OCI-LY7 (cell line): ENCODE results near the gene ACAP3. TPM values are rescaled to one million over a fixed set of nuclear protein-coding genes. Genes with fewer than 3 reads are reported as not detected.
A peak's percentile ranks its signal among the peaks of the same experiment; 100 is the strongest.

Source experiments
- BruUV-seq: library from RNA; stranded (reverse); fragments of 400-500 nt; replicated peaks from 2 replicates; lab custom pipeline; 2021; lab: Mats Ljungman, UMichigan
- CTCF ChIA-PET: fragments of 300-600 bp; sonication (Branson Sonifier 250); formaldehyde crosslinking; loops from one replicate; lab custom pipeline; 2022; ENCODE audit warnings: antibody characterized with exemption; ENCODE audit not compliant: unreplicated experiment; lab: Charles Lee
- POLR2A ChIA-PET: fragments of 300-600 bp; sonication (Branson Sonifier 250); formaldehyde crosslinking; loops from one replicate; lab custom pipeline; 2022; ENCODE audit warnings: antibody characterized with exemption; lab: Charles Lee
- DNase-seq: peaks from one replicate; pipeline ENCODE4 v3.0.0-alpha.2; 2015; ENCODE audit warnings: low spot score
- H2AFZ ChIP-seq: fragments of 200-600 bp; sonication (generic), shearing (Covaris generic); 2 replicates; pipeline ENCODE4 v1.6.1; 2014; ENCODE audit warnings: mild to moderate bottlenecking, antibody characterized with exemption, low read length, moderate library complexity
- H3K27ac ChIP-seq: fragments of 200-600 bp; sonication (generic); 2 replicates; pipeline ENCODE4 v1.5.1; 2014; ENCODE audit warnings: mixed run types, low read depth, mild to moderate bottlenecking, moderate library complexity, low read length, inconsistent platforms; ENCODE audit not compliant: poor library complexity, severe bottlenecking
- H3K36me3 ChIP-seq: fragments of 200-600 bp; sonication (generic); 2 replicates; pipeline ENCODE4 v1.6.1; 2014; ENCODE audit warnings: mild to moderate bottlenecking, antibody characterized with exemption, low read length, moderate library complexity, mixed read lengths; ENCODE audit not compliant: insufficient read depth
- H3K4me1 ChIP-seq: fragments of 200-600 bp; sonication (generic); 2 replicates; pipeline ENCODE4 v1.5.1; 2014; ENCODE audit warnings: mild to moderate bottlenecking, low read length; ENCODE audit not compliant: insufficient read depth, poor library complexity, severe bottlenecking
- H3K4me2 ChIP-seq: fragments of 200-600 bp; sonication (generic); 2 replicates; pipeline ENCODE4 v1.6.1; 2014; ENCODE audit warnings: mild to moderate bottlenecking, low read length
- H3K4me3 ChIP-seq: fragments of 200-600 bp; sonication (generic); 2 replicates; pipeline ENCODE4 v1.5.1; 2014; ENCODE audit warnings: mild to moderate bottlenecking, low read depth, low read length; ENCODE audit not compliant: poor library complexity, severe bottlenecking
- H3K79me2 ChIP-seq: fragments of 200-600 bp; sonication (generic); 2 replicates; pipeline ENCODE4 v1.6.1; 2016; ENCODE audit warnings: low read depth, mild to moderate bottlenecking, low read length, moderate library complexity, mixed read lengths; ENCODE audit not compliant: insufficient read depth
- H3K9me2 ChIP-seq: fragments of 200-600 bp; sonication (generic); 2 replicates; pipeline ENCODE4 v1.6.1; 2016; ENCODE audit warnings: mild to moderate bottlenecking, low read length, mixed read lengths; ENCODE audit not compliant: insufficient read depth
- H3K9me3 ChIP-seq: fragments of 200-600 bp; sonication (generic); 2 replicates; pipeline ENCODE4 v1.6.1; 2014; ENCODE audit warnings: mild to moderate bottlenecking, mixed run types, low read length, mixed read lengths
- H4K20me1 ChIP-seq: fragments of 200-600 bp; sonication (generic); 2 replicates; pipeline ENCODE4 v1.6.1; 2014; ENCODE audit warnings: mild to moderate bottlenecking, antibody characterized with exemption, low read length, moderate library complexity, mixed read lengths; ENCODE audit not compliant: insufficient read depth
- CTCF ChIP-seq: fragments of 200-600 bp; sonication (generic); conservative IDR thresholded peaks from 2 replicates; pipeline ENCODE4 v1.5.1; 2014; ENCODE audit warnings: mild to moderate bottlenecking, antibody characterized with exemption, low read length, moderate library complexity, mixed read lengths
- EZH2phosphoT487 ChIP-seq: fragments of 200-600 bp; sonication (generic); IDR thresholded peaks from 2 replicates; pipeline ENCODE4 v1.6.1; 2018; ENCODE audit warnings: low read depth, borderline replicate concordance, mild to moderate bottlenecking, mixed run types, antibody characterized with exemption, low read length, moderate library complexity, mixed read lengths
- intact Hi-C: fragments of 100-400 bp; cut with micrococcal nuclease; formaldehyde crosslinking; loops from one replicate; pipeline ENCODE4 v1.10.0; 2022; ENCODE audit not compliant: unreplicated experiment
- total RNA-seq, 2 experiments: library from RNA; depleted of rRNA in 1 of 2; stranded (reverse); fragments of >200 nt in 1 of 2; shearing (Covaris generic) in 1 of 2; gene quantifications; 2 replicates each; pipeline ENCODE4 v1.2.3, GENCODE V29; 2014 to 2022

ACAP3 gene
- total RNA-seq, 2 experiments from 2014 or later = 26.3 to 47.6 TPM

GRCh38 chr1:1273209-1273511 lies 34.6 kb downstream of the ACAP3 start:
- ChIA-PET POLR2A (interaction anchor here (0.6 to 1.4 kb wide), 4 partner anchors 12 to 376 kb away, joined by 3 to 6 read pairs (median 4); no protein-coding TSS in a partner anchor), CTCF (interaction anchor here (0.5 to 0.9 kb wide), 3 partner anchors 16 to 198 kb away, joined by 3 to 11 read pairs (median 8); no protein-coding TSS in a partner anchor)
- TF ChIP-seq CTCF = no peak
- no peak for TF ChIP-seq EZH2phosphoT487
- H3K27ac ChIP-seq = peak overlapping the region; percentile 12
- H3K36me3 ChIP-seq = peaks cover 35% of the 10 kb centered on the region
- peak overlapping the region; percentile 94 for H3K4me3 ChIP-seq
- H4K20me1 ChIP-seq = 0 out of 2 replicates have a peak, but pooled peaks cover 12% of the 10 kb centered on the region
- no TSS peak for BruUV-seq
- DNase-seq = no peak
- no peaks in the 10 kb centered on the region for H3K9me2 ChIP-seq
- peaks cover 26% of the 10 kb centered on the region for H3K4me1 ChIP-seq
- intact Hi-C loops = loop anchor here (1.0 kb wide), 1 partner anchor 157 kb away; the partner anchor contains the start of gene C1orf159
- no peaks in the 10 kb centered on the region for H3K9me3 ChIP-seq
- H3K4me2 ChIP-seq = peak overlapping the region; percentile 84
- H3K79me2 ChIP-seq = peaks cover 39% of the 10 kb centered on the region
- no peak overlapping the region for H2AFZ ChIP-seq

- peaks cover 39% of the 10 kb centered on the region for H3K79me2 ChIP-seq
- H3K4me2 ChIP-seq = peak overlapping the region; percentile 84
- peak overlapping the region; percentile 12 for H3K27ac ChIP-seq
- H2AFZ ChIP-seq = no peak overlapping the region
- intact Hi-C loops = loop anchor here (1.0 kb wide), 1 partner anchor 156 kb away; the partner anchor contains the start of gene C1orf159
- CTCF ChIA-PET = interaction anchor here (0.6 kb wide), 1 partner anchor 19 kb away, joined by 3 read pairs; no protein-coding TSS in a partner anchor
- peak overlapping the region; percentile 94 for H3K4me3 ChIP-seq
- peaks cover 26% of the 10 kb centered on the region for H3K4me1 ChIP-seq
- POLR2A ChIA-PET = interaction anchor here (0.6 to 1.4 kb wide), 2 partner anchors 12 to 151 kb away, joined by 3 read pairs; no protein-coding TSS in a partner anchor
- H3K9me3 ChIP-seq = no peaks in the 10 kb centered on the region
- H3K9me2 ChIP-seq = no peaks in the 10 kb centered on the region
- TF ChIP-seq CTCF (no peak), EZH2phosphoT487 (no peak)
- DNase-seq = peak; percentile 54
- no TSS peak for BruUV-seq
- H3K36me3 ChIP-seq = peaks cover 41% of the 10 kb centered on the region
- 0 out of 2 replicates have a peak, but pooled peaks cover 12% of the 10 kb centered on the region for H4K20me1 ChIP-seq
Measured at GRCh38 chr1:1272341-1273208, 35.2 kb downstream of the ACAP3 start.
